ENCODE results near the gene GLYATL1.
A peak's percentile ranks its signal among the peaks of the same experiment; 100 is the strongest.
"Not testable (repeated sequence)": the region's sequence is repeated elsewhere in the genome, so short reads cannot be mapped to it uniquely, and the experiment has no call there.

GLYATL1 gene

GRCh38 chr11:58999291-58999680 lies 60.0 kb downstream of the GLYATL1 start:
- DNase-seq: peak; percentile 6 to 32

- DNase-seq: no peak
These were observed 60.7 kb downstream of the GLYATL1 start for GRCh38 chr11:59000003-59000402.

GRCh38 chr11:59002006-59002405 lies 62.7 kb downstream of the GLYATL1 start:
- not testable (repeated sequence) for DNase-seq
